C4-2B (cell line): ENCODE measurements around the gene TMX4.
"Not testable (repeated sequence)": the region's sequence is repeated elsewhere in the genome, so short reads cannot be mapped to it uniquely, and the experiment has no call there.

ENCODE experiments used
- H3K27ac ChIP-seq: fragments of 450-650 bp; 2 replicates; pipeline ENCODE4 v1.5.1; 2017
- ZFX ChIP-seq: fragments of 450-650 bp; IDR thresholded peaks from 2 replicates; pipeline ENCODE4 v1.6.1; 2017
- TF ChIP-seq, protein P1 (sequence below): fragments of 450-650 bp; conservative IDR thresholded peaks from 2 replicates; pipeline ENCODE4 v1.5.1; 2017; ENCODE audit warnings: mild to moderate bottlenecking

TMX4 gene

DNA sequence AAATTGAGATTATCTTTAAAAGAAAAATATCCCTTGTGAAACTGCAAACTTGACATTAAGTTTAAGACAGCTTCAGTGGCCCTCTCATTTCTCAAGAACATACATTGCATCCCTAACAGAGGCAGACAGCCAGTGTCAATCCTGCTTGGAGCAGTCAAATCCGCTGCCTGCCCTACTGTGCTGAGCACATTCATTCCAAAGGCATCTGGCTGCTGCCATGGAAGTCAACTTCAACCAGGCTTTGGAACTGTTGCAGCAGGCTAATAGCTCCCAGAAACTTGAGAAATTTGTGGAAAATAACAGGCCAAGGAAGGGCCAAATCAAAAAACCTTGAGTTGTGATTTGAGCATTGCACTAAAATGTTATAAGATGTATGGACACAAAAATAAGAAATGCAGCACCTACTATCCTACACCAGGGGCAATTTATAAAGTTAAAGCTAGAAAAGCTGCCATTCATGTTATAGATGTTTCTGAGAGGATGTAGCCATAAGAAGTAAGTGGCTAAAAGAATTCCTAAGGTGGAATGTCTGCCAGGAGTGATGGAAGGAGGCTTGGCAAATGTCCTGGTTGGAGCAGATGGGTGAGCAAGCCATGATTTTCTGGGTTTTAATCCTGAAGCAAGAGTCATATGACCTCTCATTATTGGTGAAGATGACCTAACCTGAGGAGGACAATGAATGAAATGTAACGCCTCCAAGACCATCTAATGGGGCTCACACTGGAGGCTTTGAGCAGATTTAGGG, 47.9 kb downstream of the TMX4 start:
- TF ChIP-seq, protein P1, sequence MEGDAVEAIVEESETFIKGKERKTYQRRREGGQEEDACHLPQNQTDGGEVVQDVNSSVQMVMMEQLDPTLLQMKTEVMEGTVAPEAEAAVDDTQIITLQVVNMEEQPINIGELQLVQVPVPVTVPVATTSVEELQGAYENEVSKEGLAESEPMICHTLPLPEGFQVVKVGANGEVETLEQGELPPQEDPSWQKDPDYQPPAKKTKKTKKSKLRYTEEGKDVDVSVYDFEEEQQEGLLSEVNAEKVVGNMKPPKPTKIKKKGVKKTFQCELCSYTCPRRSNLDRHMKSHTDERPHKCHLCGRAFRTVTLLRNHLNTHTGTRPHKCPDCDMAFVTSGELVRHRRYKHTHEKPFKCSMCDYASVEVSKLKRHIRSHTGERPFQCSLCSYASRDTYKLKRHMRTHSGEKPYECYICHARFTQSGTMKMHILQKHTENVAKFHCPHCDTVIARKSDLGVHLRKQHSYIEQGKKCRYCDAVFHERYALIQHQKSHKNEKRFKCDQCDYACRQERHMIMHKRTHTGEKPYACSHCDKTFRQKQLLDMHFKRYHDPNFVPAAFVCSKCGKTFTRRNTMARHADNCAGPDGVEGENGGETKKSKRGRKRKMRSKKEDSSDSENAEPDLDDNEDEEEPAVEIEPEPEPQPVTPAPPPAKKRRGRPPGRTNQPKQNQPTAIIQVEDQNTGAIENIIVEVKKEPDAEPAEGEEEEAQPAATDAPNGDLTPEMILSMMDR, result no peak
- no peak for TF ChIP-seq ZFX

DNA sequence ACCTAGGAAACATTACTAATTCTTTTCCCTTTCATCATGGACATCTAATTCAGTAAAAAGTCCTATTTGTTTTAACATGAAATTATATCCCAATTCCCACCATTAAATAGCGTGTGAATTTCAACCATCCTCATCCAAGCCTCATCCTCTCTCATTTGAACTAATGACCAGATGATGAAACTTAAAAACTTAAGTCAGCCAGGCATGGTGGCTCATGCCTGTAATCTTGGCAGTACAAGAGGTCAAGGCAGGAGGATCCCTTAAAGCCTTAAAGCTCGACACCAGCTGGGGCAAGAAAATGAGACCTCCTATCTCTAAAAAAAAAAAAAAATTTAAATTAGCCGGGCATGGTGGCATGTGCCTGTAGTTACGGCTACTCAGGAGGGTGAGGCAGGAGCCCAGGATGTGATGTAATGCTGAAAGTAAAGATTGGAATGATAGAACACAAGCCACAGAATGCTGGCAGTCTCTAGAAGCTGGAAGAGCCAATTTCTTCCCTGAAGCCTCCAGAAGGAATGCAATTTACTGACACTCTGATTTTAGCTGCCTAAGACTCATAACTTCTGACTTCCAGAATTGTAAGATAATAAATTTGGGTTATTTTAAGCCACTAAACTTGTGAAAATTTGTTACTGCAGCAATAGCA, 52.2 kb downstream of the TMX4 start:
- no peak overlapping the region for H3K27ac ChIP-seq
- TF ChIP-seq, protein P1, result no peak
- no peak for TF ChIP-seq ZFX

More for the DNA sequence above, 47.9 kb downstream of the TMX4 start:
- H3K27ac ChIP-seq, result no peak overlapping the region

DNA sequence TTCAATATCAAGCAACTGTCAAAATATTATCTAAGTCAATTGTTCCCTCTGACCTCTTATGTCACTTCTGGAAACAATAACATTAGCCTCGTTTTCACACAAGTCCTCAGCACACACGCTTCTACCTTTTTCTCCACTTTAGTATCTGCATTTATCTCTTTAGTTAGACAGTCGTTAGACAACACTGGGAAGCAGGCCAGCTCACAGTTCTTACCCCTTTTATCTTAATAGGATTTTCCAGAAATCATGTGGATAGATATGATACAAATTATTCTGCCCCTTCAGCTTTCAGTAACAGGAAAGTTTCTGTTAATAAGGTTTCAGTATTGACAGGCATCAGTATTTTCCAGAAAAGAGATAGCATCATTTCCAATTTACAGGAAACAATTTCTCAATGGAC, 53.4 kb downstream of the TMX4 start:
- H3K27ac ChIP-seq, result no peak overlapping the region
- TF ChIP-seq, protein P1, result no peak
- TF ChIP-seq ZFX, result no peak

DNA sequence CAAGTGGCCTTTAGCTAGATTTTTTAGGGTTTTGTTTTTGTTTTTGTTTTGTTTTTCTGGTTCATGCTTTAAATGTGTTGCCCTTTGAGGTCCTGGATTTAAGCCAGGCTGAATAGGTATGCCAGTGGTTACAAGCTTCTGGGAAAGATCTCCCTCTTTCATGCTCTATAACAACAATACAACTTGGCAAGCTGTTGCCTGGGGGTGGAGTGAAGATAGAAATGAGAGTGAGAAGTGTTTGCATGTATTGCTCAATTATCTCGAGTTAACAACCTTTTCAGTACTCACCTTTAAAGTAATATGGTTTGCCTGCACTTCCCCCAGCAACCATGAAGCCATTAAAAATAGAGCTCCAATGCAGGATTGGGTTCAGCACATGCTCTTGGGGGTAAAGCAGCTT, 60.1 kb downstream of the TMX4 start:
- no peak for TF ChIP-seq ZFX
- TF ChIP-seq, protein P1, result no peak
- H3K27ac ChIP-seq, result no peak overlapping the region

DNA sequence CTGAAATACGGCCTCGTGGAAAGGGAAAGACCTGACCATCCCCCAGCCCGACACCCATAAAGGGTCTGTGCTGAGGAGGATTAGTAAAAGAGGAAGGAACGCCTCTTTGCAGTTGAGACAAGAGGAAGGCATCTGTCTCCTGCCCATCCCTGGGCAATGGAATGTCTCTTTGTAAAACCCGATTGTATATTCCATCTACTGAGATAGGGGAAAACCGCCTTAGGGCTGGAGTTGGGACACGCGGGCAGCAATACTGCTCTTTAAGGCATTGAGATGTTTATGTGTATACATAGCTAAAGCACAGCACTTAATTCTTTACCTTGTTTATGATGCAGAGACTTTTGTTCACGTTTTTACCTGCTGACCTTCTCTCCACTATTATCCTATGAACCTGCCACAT, 63.0 kb downstream of the TMX4 start:
- H3K27ac ChIP-seq, result not testable (repeated sequence)

DNA sequence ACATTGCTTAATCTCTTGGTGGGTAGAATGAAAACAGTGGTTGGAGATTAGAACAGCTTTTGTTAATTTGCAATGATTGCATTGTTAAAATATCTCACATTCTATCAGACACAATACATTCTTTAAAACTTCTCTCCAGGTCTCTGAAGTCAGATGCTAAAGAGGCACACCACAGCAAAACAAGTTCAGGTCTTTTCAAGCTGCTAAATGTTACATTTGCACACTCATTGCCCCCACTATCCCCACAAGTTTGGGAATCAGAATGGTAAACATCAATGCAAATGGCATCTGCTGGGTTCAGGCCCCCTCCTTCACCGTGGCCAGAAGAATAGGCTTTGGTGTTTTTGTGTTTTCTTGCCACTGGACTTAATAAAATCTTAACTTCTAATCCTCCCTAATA, 69.2 kb downstream of the TMX4 start:
- H3K27ac ChIP-seq, result no peak overlapping the region
- TF ChIP-seq, protein P1, result no peak
- TF ChIP-seq ZFX, result no peak

DNA sequence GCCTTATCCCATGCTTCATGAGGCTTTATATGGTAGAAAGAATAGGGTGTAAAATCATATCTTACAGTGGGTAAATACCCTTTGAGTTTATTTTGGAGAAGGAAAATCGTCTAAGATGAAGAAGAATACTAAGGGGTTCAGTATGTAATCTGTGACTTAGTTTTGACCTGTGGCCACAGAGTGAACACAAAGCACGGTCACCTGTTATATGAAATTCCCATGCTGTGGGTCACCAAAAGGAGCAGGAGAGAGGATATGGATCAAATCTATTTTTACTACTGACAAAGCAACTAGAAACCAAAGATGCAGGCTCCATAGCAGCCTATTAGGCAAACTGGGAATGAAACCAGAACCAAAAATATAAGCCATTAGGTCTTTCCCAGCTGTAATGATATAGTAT, 75.7 kb downstream of the TMX4 start:
- TF ChIP-seq ZFX, result no peak
- TF ChIP-seq, protein P1, result no peak
- no peak overlapping the region for H3K27ac ChIP-seq

DNA sequence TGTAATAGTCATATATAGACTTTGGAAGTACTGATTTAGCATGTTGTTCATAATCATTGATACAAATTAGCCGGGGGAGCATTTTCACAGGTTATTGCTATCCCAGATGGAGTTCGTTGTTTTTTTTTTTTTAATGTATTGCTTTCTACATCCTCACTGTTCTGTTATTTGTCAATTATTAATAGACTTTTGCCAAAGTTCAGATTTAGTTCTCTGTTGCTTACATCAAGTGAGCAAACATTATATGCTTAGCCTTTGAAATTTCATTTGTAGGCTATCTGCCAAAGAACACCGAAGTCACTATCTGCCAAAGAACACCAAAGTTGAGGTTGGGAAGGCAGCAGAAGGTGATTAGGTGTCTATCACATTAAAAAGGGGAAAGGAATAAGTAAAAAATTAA, 79.2 kb downstream of the TMX4 start, which contains the start of gene HAO1:
HAO1 (minus strand) TSS at position 118 of the 400 bp plus-strand sequence; CDS start at position 82, 36 bp downstream.
- H3K27ac ChIP-seq, result no peak within 1 kb of the TSS
- TF ChIP-seq, protein P1, result no peak
- TF ChIP-seq ZFX, result no peak
